Left renal cortex interstitium (tissue), 4 donors: ENCODE results near the gene EDAR. TPM values are rescaled to one million over a fixed set of nuclear protein-coding genes. Genes with fewer than 3 reads are reported as not detected.

ENCODE experiments used
- DNase-seq, 4 donors: peaks; one replicate each; pipeline ENCODE4 v3.0.0-alpha.2; 2013; ENCODE audit warnings: low read depth in 4 of 4, low spot score in 2 of 4, missing footprints in 1 of 4
- polyA plus RNA-seq, 4 donors: library from polyadenylated mRNA; unstranded; fragments of 120-200 nt; gene quantifications; one replicate each; pipeline ENCODE4 v1.2.1, GENCODE V29; 2013; ENCODE audit not compliant: insufficient read length in 4 of 4

Gene EDAR
- polyA plus RNA-seq, 4 donors, result 2.5 to 3.6 (median 3.3) TPM

DNA sequence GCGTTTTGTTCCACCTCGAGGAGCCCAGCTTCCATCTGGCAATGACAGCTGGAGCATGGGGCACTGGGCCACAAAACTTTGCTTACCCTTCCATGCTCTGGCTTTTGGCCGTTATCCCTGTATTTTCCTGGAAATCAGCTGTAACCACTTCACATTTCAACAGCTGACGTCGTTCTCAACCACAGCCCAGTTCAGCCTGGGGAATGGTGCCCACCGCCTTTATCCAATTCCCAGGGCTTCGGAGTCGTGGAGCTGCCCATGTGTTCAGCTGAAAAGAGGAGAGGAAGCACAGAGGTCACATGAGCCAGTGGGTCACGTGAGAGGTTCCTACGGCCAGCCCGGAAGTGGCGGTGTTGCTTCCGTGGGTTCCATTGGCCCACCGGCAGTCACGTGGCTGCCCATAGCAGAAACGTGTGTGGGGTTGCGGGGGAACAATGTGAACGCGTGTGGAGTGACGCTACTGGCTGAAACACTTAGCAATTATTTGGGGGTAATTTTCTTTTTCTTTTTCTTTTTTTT, 16.7 kb upstream of the EDAR start:
- DNase-seq, result no peak

DNA sequence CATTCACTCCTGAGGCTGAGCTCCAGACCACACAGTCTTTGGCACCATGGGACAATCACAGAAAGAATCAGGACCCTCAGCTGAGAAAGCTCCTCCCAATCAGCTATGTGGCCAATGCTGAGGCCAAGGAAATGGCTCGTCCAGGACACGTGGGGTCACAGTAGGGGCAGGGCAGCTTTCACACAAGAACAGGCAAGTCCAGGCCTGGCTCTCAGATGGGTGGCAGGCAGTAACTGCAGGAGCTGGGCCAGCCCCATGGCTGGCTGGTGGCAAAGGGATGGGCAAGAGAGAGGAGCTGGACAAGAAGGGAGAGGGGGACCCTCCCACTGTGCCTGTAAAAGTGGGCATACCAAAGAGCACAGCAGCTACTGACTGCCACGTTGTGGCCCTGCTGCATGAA, 12.2 kb upstream of the EDAR start:
- DNase-seq, result no peak

DNA sequence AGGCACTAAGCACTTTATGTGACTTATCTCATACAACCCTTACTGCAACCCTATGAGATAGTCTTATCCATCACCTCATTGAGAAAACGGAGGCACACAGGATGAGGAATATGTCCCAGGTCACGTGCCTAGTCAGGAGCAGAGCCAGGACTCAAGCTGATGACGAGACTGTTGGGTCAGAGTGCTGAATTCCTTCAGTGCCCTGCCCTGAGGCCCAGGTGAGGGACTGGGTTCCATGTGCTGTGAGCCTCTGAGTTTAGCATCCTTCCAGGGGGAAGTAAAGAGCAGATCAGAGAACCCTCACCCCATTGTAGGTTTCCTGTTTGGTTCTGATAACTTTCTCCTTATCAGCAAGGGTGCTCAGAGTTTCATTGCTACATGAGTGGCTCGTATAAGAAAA, 11.7 kb upstream of the EDAR start:
- DNase-seq, result no peak

DNA sequence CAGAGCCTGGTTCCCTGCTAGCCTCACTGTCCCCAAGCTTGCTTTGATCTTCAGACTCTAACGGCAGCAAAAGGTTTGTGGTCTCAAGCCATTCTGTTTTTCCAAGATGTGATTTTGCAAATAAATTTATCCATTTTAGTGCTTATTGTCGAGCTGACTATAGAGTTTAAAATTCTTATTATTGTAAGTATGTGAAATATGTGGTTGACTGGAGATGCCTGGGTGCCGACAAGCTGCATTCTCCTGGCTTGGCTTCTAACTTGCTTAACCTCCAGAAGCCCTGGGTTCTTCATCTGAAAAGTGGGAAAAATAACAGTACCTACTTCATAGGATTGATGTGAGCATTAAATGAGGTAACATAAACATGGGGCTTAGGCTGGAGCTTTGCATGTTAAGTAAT, 9.9 kb upstream of the EDAR start:
- DNase-seq, result no peak

DNA sequence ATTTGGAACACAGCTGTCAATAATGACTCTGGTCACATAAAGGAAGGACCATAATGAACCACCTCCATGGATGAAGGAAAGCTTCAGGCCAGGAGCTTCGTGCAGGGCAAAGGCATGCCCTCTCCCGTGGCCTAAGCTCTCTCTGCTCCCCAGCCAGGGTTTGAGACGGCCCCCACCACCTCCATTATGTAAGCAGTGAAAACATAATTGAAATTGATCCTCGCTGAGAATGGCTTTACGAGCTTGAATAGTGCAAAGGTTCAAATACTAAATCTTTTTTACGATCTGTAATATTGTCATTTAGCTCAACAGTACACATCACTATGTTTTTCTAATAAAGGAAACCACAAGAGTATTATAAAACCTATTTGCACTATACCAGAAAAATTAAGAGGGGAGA, 5.2 kb upstream of the EDAR start:
- DNase-seq, result no peak

DNA sequence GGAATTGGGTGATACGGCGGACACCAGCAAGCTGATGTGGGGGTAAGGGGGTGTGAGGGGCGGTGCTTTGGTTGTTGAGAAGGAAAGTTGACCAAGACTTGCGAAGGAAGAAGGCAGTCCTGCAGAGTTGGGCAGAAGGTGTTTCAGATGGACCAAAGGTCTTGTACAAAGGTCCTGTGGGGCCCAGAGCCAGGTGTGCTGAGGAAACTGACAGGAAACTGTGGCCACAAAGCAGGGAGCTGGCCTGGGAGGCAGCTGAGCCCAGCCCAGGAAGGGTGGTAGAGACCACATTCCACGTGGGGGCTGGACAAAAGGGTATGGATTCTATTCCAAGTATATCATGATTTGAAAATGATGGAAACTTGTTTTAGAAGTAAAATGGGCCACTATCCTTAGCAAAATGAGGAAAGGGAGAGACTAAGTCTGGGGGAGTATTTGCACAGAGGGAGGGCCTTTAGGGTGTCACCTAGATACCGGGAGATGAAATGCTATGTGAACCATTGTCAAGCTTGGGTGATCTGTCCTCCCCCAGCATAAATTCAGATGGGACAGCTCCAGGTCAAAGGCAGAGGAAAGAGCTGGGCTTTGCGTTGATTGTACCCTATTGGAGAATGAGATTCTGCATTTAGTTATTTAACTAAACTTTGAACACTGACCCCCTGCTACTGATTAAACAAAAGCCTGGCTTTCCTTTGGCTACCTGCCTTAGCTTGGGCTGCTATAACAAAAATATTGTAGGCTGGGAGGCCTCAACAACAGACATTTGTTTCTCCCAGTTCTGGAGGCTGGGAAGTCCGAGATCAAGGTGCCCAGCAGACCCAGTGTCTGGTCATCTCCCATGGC, 4.3 kb upstream of the EDAR start:
- no peak for DNase-seq

DNA sequence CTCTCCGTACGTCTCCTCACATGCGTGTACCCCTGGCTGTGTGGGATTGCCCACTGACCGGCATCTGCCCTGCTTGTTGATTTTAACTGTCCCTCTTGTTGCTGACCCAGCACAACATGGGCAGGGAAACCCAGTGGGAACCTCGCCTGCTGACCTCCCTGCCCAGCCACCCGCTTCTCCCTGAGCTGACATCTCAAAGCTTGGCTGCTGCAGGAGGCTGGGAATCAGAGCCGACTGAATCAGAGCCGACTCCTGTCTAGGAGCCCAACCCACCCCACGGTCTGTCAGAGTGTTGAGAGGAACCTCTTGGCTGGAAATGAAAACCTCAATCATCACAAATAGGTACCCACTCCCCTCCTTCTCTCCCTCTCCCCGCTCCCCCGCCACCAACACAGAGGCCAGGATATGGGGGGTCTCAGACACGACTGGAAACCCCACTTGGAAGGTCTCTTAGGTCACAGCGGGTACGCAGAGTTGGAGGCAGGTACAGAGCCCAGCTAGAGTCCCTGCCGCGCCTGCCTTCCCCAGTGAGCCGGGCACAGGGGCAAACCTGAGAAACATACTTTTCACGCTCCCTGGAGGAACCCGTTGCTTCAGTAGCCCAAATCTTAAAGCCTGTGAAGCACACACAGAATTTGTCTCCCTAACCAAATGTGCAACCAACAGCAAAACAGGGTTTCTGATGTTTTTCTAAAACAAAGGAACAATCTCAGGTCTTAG, 784 bp downstream of the EDAR start:
- DNase-seq, result no peak

DNA sequence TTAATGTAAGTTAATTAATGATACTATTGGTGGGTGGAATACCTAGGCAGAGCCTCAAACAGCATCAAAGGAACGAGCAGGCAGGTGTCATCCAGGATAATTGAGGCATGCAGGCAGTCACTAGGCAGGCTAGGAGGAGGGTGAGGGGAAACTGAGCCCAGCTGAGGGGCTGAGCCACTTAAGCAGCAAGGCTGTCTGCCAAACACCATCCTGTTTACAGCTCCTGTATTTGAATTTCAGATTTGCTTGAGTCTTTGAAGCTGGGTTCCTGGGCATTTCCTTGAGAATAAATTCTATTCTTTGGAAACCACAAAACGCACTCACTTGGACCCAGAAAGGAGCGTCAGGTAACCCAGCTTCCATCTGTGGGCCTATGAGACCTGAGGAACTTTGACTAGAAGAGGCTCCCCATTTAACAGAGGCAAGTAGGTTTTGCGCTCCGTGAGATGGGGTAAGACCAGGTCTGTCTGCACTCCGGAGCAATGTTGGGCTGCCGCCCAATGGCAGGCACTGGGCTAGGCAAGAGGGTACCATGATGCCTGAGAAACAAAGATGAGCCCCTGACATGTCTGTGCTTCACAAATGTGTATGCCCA, 2.0 kb downstream of the EDAR start:
- no peak for DNase-seq

DNA sequence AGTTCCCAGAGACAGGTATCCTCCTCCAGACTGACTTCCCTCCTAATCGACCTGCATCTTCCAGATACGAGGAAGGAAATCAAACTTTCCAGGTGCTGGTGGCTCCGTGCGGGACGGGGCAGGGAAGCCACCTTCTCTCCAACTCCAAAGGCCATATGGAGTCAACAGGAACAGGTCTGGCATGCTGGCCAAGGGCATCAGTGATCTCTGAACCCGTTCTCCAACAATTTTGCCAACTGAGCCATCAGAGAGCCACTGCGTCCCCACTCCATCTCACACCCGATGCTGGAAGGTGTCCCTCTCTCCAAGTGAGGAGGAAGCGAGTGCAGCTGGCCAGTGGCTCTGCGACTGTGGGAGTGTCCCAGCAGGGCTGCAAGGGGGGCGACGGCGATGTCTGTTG, 5.4 kb downstream of the EDAR start:
- no peak for DNase-seq

DNA sequence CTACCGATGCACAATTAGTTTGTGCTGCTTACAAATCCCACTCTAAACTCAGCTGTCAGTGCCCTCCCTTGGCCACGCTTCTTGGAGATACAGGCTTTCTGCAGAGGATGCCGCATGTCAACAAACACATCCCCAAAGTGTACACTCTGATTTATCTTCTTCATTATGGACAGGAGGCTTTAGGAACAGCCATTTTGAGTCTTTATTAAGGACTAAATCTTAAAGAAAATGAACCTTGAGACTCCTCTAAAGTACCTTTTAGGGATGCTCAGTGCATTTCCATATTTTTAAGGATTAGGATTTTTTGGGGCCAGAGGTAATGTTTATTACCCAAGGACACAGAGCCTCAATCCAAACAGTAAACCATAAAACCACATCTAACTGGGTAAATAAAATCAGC, 6.0 kb downstream of the EDAR start:
- no peak for DNase-seq

DNA sequence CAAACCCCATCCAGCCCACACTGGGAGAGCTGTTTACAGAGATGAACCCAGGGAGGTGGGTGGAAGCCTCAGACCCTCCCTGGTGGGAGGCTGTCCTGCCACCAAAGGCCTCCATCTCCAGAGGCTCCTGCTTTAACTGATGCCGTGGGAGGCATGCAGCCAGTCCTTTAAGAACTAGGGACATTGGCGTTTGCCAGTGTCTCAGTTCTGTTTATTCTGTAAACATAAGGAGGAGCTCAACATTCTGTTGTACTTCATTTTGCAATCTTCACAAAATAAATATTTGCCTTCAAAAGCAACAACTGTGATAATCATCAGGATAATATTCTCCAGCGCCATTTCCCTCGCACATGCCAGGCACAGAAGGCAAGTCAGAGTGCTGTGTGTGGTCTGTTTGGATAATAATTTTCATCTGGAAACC, 6.8 kb downstream of the EDAR start:
- DNase-seq, result no peak

DNA sequence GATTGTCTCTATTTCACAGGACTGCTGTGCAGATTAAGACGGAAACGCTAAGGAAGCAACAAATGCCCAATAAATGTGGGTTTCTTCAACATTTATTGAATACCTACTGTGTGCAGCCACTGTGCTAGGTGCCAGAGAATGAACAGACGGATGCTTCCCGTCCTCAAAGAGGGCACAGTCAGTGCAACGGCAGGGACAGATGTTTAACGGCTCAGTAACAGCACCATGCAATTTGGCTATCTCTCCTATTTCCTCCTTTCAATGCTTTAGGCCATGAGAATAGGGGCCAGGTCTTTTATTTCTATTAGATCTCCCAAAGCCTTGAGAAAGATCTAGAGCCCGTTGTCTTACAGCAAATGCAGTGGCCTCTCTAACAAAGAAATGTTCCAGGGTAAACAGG, 7.2 kb downstream of the EDAR start:
- DNase-seq, result no peak

DNA sequence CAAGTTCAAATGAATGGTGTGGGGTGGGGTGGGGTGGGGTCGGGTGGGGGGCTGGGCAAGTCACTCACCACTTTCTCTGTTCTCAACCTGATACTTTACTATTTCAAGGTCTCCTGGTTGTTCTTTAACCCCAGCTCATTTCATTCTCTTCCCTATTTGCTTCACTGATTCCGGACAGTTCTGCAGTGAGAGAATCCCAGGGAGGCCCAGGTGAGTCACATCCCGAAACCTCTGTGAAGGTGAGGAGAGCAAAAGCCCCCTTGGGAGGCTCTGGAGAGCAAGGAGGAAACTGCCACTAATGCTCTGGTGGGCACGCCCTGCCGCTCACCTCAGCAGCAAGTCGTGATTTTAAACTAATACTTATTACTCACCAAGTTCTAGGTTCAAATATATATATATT, 8.9 kb downstream of the EDAR start:
- DNase-seq, result no peak

DNA sequence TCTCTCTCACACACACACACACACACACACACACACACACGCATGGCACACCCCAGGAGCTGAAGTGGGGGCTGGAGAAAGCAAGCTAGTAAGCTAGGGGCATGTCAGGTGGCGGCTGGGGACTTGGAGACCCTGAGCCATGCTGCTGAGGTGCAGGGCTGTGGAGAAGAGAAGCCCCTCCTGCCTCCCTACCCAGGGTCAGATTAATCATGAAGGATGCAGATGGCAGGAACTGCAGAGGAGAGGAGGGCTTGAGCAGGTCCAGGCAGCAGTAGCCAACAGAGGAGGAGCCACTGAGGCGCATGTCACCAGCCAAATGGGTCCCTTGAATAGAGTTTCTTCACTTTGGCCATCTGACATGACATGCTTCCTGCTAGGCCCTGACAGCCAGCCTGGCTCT, 9.6 kb downstream of the EDAR start:
- no peak for DNase-seq

DNA sequence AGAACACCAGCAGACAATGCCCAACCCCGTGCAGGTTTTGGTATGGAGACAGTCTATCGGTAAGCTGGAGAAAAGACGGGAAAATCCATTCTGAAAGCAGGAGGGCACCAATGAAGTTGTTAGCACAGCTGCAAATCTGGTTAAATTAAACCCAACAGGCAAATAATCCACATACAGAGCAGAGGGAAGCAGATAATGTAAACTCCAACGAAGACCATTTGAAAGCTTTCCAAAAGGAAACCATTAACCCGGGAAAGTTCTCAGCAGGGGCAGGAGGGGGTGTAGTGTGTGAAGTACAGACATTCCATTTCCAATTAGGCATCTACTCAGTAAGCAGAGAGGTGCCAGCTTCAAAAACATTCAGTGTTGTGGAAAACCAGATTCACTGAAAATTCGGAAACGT, 10.3 kb downstream of the EDAR start:
- no peak for DNase-seq

DNA sequence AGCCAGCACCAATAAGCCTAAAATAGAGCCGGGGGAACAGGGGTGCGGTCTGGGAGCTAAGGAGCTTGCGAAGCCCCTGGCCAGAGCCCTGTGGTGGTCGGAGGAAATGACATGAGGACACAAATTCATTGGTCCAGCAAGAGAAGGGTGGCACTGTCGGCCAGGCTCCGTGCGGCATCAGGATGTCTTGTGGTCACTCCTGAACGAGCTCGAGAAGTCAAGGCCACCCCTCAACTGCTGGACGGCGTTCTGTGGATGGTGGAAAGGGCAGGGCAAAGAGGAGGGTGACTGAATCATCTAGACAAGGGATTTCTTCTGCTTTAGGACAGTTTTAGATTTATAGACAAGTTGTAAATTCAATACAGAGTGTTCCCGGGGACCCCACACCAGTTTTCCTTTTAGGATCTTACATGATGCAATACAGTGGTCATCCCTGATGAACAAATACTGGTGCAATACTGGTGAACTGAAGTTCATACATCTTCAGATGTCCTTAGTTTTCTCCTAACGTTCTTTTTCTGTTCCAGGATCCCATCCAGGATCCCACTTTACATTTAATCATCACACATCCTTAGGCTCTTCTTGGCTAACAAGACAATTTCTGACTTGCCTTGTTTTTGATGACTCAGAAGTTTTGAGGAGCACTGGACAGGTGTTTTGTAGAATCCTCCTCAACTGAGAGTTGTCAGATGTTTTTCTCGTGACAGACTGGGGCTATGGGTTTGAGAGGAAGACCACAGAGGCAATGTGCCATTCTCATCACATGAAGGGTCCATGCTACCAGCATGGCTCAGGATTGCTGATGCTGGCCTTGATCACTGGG, 13.2 kb downstream of the EDAR start:
- no peak for DNase-seq

DNA sequence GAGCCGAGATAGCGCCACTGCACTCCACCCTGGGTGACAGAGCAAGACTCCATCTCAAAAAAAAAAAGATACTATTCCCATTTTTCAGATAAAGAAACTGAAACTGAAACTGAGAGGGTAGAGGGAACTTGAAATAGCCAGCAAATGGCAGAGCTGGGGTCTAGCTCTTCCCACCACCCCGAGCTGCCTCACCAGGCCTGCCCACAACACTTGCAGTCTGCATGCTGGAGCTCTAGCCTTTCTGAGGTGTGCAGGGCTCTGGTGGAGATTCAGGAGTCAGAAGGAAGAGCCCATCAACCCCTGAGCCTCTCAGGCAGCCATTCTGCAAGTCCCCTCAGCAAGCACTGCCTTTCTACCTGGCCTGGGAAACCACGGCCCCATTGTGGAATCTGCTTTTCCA, 14.3 kb downstream of the EDAR start:
- no peak for DNase-seq

DNA sequence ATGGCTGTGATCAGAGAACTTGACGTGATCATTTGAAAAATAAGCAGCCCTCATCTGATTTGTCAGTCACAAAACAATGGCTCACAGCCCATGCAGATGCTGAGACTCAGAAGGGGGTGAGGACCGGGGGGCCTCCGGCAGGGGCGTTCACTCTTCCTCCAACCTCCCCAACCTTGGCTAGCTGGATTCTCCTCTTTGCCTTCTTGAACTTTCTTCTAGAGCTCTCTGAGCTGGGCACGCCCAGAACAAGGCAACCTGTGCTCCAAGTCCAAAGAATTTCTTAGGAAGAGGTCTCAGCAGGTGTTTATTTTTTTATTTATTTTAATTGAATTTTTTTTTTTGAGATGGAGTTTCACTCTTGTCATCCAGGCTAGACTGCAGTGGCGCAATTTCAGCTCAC, 16.4 kb downstream of the EDAR start:
- DNase-seq, result no peak

DNA sequence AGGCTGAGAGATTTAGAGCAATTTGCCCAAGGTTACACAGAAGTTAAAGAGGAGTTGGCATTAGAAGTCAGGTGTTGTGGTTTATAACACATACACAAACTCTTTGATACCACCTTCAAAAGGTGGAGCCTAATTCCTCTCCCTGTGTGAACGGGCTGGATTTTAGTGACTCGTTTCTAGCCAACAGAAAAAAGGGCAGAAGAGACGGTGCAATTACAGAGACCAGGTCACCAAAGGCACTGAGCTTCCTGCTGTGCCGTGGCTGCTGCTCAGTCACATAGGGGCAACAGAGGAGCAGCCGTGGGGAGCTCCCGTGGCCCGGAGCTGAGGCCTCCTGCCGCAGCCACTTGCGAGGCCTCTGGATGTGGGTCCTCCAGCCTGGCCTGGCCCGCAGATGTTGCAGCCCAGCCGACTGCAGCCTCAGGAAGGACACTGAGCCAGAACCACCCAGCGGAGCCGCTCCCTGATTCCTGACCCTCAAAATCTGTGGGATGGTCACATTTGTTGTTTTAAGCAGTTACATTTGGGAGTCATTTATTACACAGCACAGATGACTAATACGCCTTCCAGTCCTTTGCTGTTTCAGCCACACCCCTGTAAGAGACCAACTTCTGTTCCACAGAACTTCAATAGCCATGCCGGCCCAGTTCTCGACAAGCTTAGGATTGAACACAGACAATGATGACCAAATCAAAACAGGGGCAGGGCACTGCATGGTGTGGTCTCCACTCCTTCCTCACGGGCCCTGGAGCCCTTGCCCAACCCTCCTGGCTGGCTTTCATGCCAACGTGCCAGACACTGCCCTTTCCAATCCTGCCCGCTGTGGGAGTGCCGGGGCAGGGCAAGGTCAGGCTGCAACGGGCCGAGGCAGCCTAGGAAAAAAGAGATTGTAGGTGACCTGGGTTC, 17.1 kb downstream of the EDAR start:
- DNase-seq, result no peak

DNA sequence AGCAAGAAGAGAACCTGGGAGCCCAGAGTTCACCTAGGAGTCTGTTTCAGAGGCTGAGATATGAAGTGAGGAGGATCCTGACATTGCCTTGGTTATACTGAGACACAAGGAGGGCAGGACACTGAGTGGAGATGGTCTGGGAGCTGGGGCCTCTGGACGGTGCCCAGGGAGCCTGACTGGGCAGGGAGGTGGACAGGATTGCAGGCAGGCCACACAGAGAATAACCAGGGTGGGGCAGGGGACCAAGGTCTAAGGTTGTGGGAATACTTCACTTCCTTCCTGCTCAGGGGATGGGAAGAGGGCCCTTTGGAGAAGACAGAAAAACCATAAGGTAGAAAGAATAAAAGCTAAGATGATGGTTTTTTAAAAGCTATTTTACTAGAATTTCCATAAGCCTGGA, 18.7 kb downstream of the EDAR start:
- DNase-seq, result no peak
